22Rv1 (cell line): ENCODE measurements around the gene ERCC2.

Source experiments
- H3K27ac ChIP-seq: fragments of 450-650 bp; 2 replicates; pipeline ENCODE4 v1.5.1; 2017
- ZFX ChIP-seq: fragments of 450-650 bp; IDR thresholded peaks from 2 replicates; pipeline ENCODE4 v1.6.1; 2017; ENCODE audit warnings: antibody characterized with exemption, borderline replicate concordance
- TF ChIP-seq, protein P1 (sequence below): fragments of 450-650 bp; IDR thresholded peaks from 2 replicates; pipeline ENCODE4 v1.5.1; 2017; ENCODE audit warnings: mild to moderate bottlenecking

The ERCC2 gene

DNA sequence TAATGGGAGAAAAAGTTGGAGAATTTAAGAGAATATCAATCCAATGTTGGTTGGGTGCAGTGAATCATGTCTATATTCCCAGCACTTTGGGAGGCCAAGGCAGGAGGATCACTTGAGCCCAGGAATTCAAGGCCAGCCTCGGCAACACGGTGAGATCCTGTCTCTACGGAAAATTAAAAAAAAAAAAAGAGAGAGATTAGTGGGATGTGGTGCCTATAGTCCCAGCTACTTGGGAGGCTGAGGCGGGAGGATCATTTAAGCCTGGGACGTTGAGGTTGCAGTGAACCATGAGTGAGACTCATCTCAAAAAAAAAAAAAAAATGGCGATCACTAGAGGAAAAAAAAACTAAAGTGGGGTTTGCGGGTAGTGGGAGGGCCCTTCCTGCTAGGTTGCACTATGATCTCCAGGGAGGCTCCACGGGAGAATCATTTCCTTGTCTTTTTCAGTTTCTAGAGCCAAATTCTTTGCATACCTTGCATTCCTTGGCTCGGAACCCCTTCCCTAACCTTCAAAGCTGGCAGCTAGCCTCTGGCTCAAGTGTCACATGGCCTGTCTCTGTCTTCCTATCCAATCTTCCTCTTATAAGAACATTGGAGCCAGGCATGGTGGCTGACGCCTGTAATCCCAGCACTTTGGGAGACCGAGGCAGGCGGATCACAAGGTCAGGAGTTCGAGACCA, 5.8 kb upstream of the ERCC2 start:
- H3K27ac ChIP-seq = 0 out of 2 replicates have a peak overlapping the region, but pooled peaks have one; percentile 2
- TF ChIP-seq, protein P1, sequence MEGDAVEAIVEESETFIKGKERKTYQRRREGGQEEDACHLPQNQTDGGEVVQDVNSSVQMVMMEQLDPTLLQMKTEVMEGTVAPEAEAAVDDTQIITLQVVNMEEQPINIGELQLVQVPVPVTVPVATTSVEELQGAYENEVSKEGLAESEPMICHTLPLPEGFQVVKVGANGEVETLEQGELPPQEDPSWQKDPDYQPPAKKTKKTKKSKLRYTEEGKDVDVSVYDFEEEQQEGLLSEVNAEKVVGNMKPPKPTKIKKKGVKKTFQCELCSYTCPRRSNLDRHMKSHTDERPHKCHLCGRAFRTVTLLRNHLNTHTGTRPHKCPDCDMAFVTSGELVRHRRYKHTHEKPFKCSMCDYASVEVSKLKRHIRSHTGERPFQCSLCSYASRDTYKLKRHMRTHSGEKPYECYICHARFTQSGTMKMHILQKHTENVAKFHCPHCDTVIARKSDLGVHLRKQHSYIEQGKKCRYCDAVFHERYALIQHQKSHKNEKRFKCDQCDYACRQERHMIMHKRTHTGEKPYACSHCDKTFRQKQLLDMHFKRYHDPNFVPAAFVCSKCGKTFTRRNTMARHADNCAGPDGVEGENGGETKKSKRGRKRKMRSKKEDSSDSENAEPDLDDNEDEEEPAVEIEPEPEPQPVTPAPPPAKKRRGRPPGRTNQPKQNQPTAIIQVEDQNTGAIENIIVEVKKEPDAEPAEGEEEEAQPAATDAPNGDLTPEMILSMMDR = no peak
- TF ChIP-seq ZFX = no peak

DNA sequence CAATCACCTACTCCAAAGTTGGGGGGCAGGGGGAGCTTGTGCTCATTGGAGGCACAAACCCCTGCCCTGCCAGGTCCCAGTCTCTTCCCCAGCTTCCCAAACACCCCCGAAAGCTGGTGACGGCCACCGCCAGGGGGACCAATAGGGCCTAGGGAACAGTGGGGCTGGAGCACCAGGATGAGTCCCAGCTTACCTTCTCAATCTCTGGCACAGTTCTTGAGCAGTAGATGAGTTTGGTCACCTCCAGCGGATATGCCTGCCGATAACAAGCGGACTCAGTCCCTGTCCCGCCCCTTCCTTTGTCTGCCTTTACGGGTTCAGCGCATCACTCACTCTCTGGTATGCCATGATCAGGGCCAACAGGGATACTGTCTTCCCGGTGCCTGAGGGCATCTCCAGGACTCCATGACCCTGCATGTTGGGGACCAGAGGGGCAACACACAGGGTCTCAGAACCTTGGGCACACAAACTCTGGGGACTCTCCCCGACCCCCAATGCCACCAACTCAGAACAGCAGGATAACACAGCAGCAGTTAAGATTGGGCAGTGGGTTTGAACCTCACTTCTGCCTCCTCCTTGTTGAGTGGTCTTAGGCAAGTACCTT, 1.5 kb downstream of the ERCC2 start:
- TF ChIP-seq, protein P1 = no peak
- no peak for TF ChIP-seq ZFX
- peak overlapping the region; percentile 95 for H3K27ac ChIP-seq

DNA sequence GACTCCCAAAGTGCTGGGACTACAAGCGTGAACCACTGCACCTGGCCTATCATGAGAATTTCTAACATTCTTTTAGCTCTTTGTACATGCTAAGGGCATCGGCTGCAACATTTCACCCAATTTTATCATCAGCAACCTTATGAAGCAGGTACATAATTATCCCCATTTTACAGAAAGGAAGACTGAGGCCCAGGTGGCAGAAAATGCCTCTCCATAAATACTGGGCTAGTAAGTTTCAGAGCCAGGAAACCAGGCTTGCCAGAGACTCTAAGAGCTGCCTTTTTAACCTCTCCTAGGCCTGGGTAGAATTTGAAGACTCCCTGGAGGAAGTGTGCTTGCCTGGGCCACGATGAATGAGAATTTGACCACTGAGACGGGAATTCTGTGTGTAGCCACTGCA, 2.2 kb downstream of the ERCC2 start:
- H3K27ac ChIP-seq = peak overlapping the region; percentile 15; the same call in 1 of the 2 replicates
- TF ChIP-seq, protein P1 = no peak
- no peak for TF ChIP-seq ZFX

DNA sequence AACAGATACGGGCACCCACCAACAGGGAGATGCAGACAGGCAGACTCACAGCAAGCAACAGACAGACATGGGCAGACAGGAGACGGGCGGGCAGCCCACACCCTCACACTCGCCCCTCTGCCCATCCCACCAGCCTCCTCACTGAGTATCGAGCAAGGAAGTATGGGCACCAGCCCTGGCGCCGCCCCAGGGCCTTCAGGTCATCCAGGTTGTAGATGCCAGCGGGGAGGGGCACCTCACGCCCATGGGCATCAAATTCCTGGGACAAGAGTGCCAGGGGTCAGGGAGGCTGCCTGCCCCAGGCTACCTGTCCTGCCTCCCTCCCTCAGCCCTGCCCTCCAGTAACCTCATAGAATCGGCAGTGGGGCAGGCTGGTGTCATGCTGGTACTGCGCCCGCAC, 5.7 kb downstream of the ERCC2 start:
- TF ChIP-seq, protein P1 = no peak
- no peak for TF ChIP-seq ZFX
- H3K27ac ChIP-seq = no peak overlapping the region

DNA sequence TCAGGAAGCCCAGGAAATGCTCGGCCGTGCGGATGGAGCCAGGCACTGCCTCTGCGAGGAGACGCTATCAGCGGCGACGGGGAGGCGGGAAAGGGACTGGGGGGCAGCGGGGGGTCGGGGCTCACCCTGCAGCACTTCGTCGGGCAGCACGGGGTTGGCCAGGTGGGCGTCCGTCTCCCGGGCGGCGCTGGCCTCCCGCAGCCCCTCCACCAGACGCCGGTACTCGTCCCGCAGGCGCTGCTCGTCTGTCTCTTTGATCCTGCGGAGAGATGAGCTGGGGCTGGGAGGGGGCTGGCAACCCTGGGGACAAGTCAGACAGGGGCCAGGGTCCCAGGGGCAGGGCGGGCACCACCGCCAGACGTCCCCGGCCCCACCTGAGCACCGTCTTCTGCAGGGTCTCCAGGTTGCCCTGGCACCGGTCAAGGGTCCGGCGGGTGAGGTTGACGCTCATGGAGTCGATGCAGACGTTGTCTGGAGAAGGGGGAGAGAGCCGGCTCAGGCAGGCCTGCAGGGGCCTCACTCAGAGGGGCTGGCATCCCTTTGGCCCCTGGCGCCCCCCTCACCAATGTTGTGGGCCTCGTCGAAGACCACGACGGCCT, 6.4 kb downstream of the ERCC2 start:
- TF ChIP-seq ZFX = no peak
- TF ChIP-seq, protein P1 = no peak

DNA sequence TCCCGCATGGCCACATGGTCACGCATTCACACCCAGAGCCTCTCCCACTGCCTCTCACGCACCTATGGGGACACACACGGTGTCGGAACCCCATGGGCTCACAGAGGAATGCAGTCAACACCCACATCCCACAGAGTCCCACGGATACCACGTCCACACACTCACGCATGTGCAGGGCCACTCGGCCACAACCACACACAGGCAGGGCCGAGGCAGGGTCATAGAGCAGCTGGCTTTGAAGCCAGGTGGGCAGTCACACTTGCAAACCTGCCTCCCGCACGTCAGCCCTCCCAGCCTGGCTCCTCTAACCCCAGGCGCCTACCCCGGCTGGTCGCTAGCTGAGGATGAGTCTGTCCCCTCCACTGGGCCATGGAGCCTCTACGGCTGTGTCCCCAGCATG, 8.1 kb downstream of the ERCC2 start:
- TF ChIP-seq, protein P1 = no peak
- no peak for TF ChIP-seq ZFX
- no peak overlapping the region for H3K27ac ChIP-seq

More for the DNA sequence above, 6.4 kb downstream of the ERCC2 start:
- H3K27ac ChIP-seq = no peak overlapping the region

DNA sequence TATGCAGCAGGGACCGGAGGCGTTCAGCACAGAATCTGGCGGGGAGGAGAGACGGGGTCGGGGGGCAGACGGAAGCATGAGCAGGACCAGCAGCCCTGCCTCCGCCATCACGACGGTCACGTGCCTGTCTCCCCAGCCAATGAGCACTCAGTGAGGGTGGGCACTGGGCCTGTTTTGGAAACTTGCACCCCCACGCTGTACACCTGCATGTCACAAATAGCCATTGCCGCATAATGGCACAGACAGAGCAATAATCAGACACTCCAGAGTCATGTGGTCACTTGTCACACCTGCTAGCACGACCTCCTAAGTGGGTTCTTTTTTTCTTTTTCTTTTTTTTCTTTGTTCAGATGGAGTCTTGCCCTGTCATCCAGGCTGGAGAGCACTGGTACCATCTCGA, 8.8 kb downstream of the ERCC2 start:
- no peak for TF ChIP-seq ZFX
- TF ChIP-seq, protein P1 = no peak
- H3K27ac ChIP-seq = no peak overlapping the region
